Erythroblast (primary cell): Measurements from ENCODE around the gene CPED1.
A peak's percentile ranks its signal among the peaks of the same experiment; 100 is the strongest.
"Not testable (repeated sequence)": the region's sequence is repeated elsewhere in the genome, so short reads cannot be mapped to it uniquely, and the experiment has no call there.

Source experiments
- DNase-seq, 2 experiments: peaks; one replicate each; lab custom pipeline; 2025; lab: John Stamatoyannopoulos, UW
- GATA1 ChIP-seq: IDR thresholded peaks from 2 replicates; pipeline ENCODE4 v1.6.1; 2011; ENCODE audit warnings: low read depth, mild to moderate bottlenecking, control low read depth, low read length, moderate library complexity
- POLR2A ChIP-seq: IDR thresholded peaks from 2 replicates; pipeline ENCODE4 v1.6.1; 2011; ENCODE audit warnings: mild to moderate bottlenecking, low read length

Gene CPED1

DNA sequence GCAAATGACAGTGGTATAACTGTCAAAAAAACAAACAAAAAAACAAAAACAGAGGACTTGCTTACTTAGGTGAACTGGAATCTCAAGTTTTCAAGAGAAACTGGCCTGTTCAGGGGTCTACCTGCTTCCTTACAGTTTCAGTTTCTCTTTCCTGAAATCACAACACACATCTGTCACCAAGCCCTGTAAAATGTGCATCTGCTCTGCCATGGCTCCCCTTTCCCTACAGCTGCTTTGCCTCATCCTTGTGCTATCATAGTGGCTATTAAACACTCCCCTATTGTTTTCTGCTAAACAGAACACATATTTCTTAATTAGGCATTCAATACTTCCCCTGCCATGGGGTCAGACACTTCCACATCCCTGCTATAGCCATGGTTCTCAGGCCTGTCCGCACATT lies 37.6 kb downstream of the CPED1 start:
- no peak for DNase-seq
- TF ChIP-seq GATA1 (no peak), POLR2A (no peak)

DNA sequence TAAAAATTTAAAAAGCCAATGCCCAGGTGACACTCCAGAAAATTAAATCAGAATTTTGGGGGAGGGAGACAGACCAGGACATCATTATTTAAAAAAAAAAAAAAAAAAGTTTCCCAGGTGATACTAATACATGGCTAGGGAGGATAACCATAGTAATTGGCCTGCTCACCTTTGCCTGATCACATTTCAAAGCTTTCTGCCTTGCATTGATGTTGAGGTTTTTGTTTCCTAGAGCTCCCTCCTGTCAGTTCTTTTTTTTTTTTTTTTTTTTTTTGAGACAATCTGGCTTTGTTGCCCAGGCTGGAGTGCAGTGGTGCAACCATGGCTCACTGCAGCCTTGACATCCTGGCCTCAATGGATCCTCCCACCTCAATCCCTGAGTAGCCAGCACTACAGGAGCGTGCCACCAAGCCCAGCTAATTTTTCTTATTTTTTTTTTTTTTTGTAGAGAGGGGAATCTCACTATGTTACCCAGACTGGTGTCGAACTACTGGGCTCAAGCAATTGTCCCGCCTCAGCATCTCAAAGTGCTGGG lies 38.1 kb downstream of the CPED1 start:
- DNase-seq = no peak
- TF ChIP-seq GATA1 (no peak), POLR2A (no peak)

DNA sequence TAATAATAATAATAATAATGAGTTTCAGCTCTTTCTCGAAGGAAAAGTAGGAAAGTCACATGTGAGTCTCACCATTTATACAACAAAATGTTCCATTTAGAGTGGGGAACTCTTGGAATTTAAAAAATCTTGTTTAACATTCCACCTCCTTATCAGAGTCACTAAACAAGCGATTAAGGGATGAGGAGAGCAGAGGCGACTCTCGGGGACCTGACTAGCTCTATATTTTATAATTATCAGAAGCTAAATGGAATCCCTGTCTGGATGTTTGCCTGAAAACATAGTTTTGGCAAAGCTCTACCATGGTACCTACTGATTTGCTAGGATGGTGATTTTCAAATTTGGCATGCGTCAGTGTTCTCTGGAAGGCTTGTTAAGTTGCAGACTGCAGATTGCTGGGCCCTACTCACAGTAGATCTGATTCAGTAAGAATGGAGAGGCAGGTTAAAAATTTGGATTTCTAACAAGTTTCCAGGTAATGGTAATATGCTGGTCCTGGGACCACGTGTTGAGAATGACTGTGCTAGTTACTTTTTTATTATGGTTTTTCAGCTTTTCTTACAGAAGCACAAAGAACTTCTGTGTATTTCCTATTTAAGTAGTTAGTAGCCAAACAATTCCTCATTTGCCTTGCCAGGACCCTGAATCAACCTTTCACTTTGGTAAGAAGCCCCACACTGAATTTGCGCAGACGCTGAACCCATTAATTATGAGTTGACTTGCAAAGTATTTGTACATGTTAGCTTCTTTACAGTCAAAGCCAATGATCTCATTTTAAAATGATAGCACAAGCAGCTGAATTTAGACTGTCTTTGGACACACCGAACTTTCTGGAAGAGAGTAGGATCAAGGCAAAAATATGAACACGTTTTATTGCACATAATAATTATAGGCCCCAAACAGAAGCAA lies 39.5 kb downstream of the CPED1 start:
- TF ChIP-seq GATA1 (no peak), POLR2A (no peak)
- no peak for DNase-seq

DNA sequence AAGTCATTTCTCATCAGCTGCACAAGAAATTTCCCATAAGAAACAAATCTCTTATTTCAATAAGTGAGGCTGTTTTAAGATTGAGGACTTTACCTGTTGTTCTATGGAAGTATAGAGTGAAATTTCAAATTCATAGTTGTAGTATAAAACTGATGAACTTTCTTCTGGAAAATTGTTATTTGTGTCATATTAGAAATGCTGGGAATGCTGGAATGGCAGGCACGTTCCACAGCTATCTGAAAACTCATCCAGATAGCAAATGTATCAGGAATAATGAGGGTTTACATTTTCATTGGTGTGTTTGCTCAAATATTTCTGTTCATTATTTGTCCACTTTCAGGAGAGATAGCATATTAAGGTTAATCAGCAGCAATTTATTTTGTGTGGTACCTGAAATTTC lies 40.8 kb downstream of the CPED1 start:
- TF ChIP-seq GATA1 (no peak), POLR2A (no peak)
- DNase-seq = no peak

DNA sequence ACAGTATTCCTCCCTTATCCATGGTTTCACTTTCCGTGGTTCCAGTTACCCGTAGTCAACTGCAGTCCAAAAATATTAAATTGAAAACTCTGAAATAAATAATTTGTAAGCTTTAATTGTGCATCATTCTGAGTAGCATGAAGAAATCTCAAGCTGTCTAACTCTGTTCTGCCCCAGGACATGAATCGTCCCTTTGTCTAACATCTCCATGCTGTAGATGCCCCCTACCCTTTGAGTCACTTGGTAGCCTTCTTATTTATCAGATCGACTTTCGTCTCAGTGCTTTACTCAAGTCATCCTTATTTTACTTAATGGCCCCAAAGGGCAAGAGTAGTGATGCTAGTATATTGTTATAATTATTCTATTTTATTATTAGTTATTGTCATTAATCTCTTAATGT lies 41.8 kb downstream of the CPED1 start:
- DNase-seq = no peak
- TF ChIP-seq POLR2A (no peak), GATA1 (no peak)

DNA sequence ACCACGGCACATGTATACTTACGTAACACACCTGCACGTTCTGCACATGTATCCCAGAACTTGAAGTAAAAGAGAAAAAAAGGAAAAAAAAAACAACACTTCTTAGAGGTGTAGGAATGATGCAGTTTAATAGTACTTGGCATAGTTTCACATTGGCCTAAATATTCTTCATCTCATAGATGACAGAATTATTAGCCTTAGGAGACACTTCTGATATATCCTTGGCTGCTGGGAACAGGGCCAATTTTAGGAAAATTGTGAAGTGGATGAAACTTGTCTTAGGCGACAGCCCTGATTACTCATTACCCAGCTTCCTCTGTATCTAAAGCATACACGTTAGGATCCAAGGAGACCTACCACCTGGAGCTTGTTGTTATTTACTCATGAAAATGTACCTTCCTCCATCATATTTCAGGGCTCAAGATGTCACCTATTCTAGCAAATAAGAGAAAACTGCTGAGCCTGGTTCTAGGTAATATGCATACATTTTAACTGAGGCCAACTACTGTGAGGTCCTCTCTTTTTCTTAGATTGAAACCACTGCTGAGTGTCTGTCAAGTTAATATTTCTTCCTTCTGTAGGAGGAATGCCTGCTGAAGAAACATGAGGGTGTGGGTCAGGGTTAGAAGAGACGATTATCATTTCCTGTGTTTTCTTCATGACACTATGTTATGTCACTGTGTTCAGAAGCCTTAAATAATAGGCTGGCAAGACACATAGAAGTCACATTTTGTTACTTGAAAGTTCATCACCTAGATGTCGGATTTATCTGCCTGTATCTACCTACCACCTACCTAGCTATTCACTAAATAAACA lies 44.3 kb downstream of the CPED1 start:
- TF ChIP-seq GATA1 = no peak
- TF ChIP-seq POLR2A = no peak
- no peak for DNase-seq

DNA sequence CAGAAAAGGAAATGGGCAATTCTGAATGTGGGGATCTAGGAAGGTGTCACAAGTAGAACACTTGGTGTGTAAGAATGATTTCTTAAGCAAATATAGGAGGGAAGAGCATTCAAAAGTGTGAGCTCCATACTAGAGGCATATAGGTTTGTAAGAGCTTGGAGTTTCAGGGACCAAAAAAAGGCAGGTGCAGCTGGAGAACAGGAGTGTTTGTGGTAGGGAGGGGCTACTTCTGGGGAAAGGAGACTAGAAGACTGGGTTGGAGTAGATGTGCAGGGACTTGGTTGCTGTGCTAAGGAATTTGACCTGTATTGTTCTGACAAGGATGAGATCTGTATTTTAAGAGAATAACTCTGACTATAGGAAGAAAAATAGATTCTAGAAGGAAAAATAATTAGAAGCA lies 46.4 kb downstream of the CPED1 start:
- DNase-seq = no peak
- TF ChIP-seq GATA1 (no peak), POLR2A (no peak)

DNA sequence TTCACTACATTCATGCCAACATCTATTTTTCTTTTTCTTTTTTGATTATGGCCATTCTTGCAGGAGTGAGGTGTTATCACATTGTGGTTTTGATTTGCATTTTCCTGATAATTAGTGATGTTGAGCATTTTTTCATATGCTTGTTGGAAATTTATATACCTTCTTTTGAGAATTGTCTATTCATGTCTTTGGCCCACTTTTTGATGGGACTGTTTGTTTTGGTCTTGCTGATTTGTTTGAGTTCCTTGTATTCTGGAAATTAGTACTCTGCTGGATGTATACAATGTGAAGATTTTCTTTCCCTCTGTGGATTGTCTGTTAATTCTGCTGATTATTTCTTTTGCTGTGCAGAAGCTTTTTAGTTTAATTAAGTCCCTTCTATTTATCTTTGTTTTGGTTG lies 48.3 kb downstream of the CPED1 start:
- DNase-seq = not testable (repeated sequence)

DNA sequence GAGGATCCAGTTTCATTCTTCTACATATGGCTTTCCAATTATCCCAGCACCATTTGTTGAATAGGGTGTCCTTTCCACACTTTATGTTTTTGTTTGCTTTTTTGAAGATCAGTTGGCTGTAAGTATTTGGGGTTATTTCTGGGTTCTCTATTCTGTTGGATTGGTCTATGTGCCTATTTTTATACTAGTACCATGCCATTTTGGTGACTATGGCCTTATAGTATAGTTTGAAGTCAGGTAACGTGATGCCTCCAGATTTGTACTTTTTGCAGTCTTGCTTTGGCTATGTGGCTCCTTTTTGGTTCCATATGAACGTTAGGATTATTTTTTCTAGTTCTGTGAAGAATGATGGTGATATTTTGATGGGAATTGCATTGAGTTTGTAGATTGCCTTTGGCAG lies 48.8 kb downstream of the CPED1 start:
- DNase-seq = not testable (repeated sequence)

DNA sequence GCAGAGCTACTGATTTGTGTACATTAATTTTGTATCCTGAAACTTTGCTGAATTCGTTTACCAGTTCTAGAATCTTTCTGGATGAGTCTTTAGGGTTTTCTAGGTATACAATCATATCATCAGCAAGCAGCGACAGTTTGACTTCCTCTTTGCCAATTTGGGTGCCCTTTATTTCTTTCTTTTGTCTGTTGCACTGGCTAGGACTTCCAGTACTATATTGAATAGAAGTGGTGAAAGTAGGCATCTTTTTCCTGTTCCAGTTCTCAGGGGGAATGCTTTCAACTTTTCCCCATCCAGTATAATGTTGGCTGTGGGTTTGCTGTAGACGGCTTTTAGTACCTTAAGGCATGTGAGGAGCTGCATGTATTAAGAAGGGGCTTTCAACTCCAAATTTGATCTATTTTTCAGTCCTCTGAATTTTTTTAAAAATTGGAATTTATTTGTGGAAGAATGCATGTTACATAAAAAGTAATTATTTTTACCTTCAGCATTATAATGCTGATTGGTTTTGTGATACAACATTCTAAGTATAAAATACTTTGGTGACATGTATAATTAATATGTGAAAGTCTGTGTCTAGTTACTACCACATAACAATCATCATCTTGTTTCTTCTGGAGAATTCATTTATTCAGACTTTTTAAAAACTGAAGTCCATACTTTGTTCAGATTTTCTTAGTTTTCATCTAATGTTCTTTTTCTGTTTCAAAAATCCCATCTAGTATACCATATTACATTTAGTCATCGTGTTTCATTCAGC lies 49.6 kb downstream of the CPED1 start:
- no peak for TF ChIP-seq GATA1
- no peak for TF ChIP-seq POLR2A
- peak in 1 of 2 experiments; percentile 18 for DNase-seq

DNA sequence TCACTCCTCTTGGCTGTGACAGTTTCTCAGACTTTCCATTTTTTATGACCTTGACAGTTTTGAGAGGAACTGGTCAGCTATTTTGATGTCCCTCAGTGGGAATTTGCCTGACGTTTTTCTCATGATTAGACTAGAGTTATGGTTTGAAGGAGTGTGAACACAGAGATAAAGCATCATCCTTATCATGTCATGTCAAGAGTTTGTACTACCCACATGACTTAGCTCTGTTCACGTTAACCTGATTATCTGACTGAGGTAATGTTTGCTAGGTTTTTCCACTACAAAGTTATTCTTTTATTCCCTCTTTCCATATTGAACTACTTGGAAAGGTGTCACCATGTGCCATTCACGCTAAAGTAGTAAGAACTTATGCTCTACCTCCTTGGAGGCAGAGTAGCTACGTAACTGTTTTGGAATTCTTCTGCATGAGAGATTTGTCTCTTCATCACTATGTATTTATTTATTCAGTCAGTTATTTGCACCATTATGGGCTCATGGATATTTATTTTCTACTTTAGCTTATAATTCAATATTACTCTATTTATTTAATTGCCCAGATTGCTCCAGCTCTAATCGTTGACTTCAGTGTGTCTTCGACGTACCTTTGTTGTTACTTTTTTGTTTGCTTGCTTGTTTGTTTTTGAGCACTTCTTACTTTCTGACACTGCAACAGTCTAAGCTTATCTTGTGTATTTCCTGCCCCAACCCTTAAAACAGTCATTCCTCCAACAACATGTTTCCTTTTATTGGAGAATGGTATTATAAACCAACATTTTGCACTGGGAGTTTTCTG lies 50.4 kb downstream of the CPED1 start:
- peak; percentile 63 to 91 for DNase-seq
- peak; percentile 18 for TF ChIP-seq GATA1
- no peak for TF ChIP-seq POLR2A

DNA sequence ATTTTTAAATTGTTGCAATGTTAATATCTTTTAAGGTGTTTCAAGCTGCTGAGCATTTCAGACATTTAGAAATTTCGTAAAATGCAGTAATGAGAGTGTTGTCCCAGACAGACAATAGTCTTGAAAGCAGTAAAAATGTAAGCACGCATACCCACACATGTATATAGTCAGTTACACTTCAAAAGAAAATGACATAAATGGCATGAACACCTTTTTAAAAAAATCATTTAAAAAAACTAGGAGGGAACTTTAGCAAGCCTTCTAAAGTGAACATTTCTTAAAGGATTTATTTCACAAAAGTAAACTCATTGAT lies 51.0 kb downstream of the CPED1 start:
- TF ChIP-seq GATA1 (no peak), POLR2A (no peak)
- DNase-seq = no peak

DNA sequence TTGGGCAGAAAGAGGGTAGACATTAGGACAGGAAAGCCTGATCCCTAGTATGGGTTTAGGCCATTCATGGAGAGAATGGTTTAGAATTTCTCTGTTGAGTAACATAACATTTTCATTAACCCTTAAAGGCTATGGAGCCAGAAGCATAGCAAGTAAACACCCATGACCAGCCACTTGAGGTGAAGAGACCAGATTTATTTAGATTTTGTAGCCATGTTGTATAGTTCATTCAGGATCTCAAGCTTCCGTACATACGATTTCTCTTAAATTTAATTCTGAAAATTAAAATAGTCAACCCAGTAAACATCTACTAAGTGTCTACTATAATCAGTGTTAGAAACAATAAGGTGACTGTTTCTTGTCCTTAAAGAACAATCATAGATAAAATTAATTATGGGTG lies 51.5 kb downstream of the CPED1 start:
- TF ChIP-seq GATA1 (no peak), POLR2A (no peak)

More for the DNA sequence above, 51.5 kb downstream of the CPED1 start:
- DNase-seq = no peak
